Mesenchymal stem cell (in vitro differentiated cells and primary cell): ENCODE data around the gene RPL10.
A peak's percentile ranks its signal among the peaks of the same experiment; 100 is the strongest.

Source experiments
- DNase-seq: peaks from one replicate; pipeline ENCODE4 v3.0.0-alpha.2; 2013
- H2AFZ ChIP-seq: one replicate; pipeline ENCODE4 v1.6.1; 2013; ENCODE audit warnings: low read depth, mild to moderate bottlenecking, control low read depth, inconsistent platforms, low read length, moderate library complexity
- H2AK5ac ChIP-seq: 2 replicates; pipeline ENCODE4 v1.6.1; 2013; ENCODE audit warnings: low read length, moderate library complexity, mild to moderate bottlenecking, inconsistent platforms; ENCODE audit not compliant: severe bottlenecking
- H2BK120ac ChIP-seq: one replicate; pipeline ENCODE4 v1.6.1; 2013; ENCODE audit warnings: low read depth, mild to moderate bottlenecking, inconsistent platforms, low read length, moderate library complexity
- H2BK12ac ChIP-seq, 2 experiments: one replicate each; pipeline ENCODE4 v1.6.1; 2013; ENCODE audit warnings: inconsistent platforms in 2 of 2, low read length in 2 of 2, mild to moderate bottlenecking in 2 of 2, moderate library complexity in 2 of 2, control low read depth in 1 of 2
- H2BK15ac ChIP-seq: one replicate; pipeline ENCODE4 v1.6.1; 2013; ENCODE audit warnings: mild to moderate bottlenecking, low read depth, inconsistent platforms; ENCODE audit not compliant: poor library complexity, severe bottlenecking
- H2BK5ac ChIP-seq: 2 replicates; pipeline ENCODE4 v1.6.1; 2013; ENCODE audit warnings: low read depth, mild to moderate bottlenecking, low read length, control low read depth, inconsistent platforms; ENCODE audit not compliant: poor library complexity, severe bottlenecking
- H3K14ac ChIP-seq, 2 experiments: one replicate each; pipeline ENCODE4 v1.6.1; 2013; ENCODE audit warnings: inconsistent platforms in 2 of 2, low read length in 2 of 2, control low read depth in 1 of 2, mild to moderate bottlenecking in 1 of 2, moderate library complexity in 1 of 2
- H3K18ac ChIP-seq, 2 experiments: one replicate each; pipeline ENCODE4 v1.6.1; 2013; ENCODE audit warnings: inconsistent platforms in 2 of 2, low read length in 2 of 2, control low read depth in 1 of 2, low read depth in 1 of 2, mild to moderate bottlenecking in 1 of 2
- H3K23ac ChIP-seq, 2 experiments: one replicate each; pipeline ENCODE4 v1.6.1; 2013; ENCODE audit warnings: inconsistent platforms in 2 of 2, low read length in 2 of 2, mild to moderate bottlenecking in 2 of 2, moderate library complexity in 2 of 2, control low read depth in 1 of 2
- H3K27ac ChIP-seq: 2 replicates; pipeline ENCODE4 v1.5.1; 2013; ENCODE audit warnings: mild to moderate bottlenecking, moderate library complexity, low read length, control low read depth, inconsistent platforms; ENCODE audit not compliant: poor library complexity, severe bottlenecking
- H3K27me3 ChIP-seq, 2 experiments: 2 replicates each; pipeline versions ENCODE4 v1.6.1 to v1.7.0; 2013; ENCODE audit warnings: low read length in 2 of 2, mild to moderate bottlenecking in 2 of 2, moderate library complexity in 2 of 2, control low read depth in 1 of 2, inconsistent platforms in 1 of 2; ENCODE audit not compliant: control insufficient read depth in 1 of 2, insufficient read depth in 1 of 2
- H3K36me3 ChIP-seq, 2 experiments: 2 replicates each; pipeline versions ENCODE4 v1.6.1 to v1.7.0; 2013; ENCODE audit warnings: low read length in 2 of 2, control low read depth in 1 of 2, inconsistent platforms in 1 of 2, low read depth in 1 of 2, mild to moderate bottlenecking in 1 of 2; ENCODE audit not compliant: insufficient read depth in 2 of 2, control insufficient read depth in 1 of 2
- H3K4ac ChIP-seq, 2 experiments: one replicate each; pipeline ENCODE4 v1.6.1; 2013; ENCODE audit warnings: inconsistent platforms in 2 of 2, low read length in 2 of 2, mild to moderate bottlenecking in 2 of 2, moderate library complexity in 2 of 2, control low read depth in 1 of 2, low read depth in 1 of 2
- H3K4me1 ChIP-seq: 2 replicates; pipeline ENCODE4 v1.6.1; 2013; ENCODE audit warnings: low read depth, low read length, control low read depth; ENCODE audit not compliant: control insufficient read depth, insufficient read depth
- H3K4me2 ChIP-seq: 2 replicates; pipeline ENCODE4 v1.6.1; 2013; ENCODE audit warnings: low read length, mild to moderate bottlenecking, inconsistent platforms; ENCODE audit not compliant: poor library complexity, severe bottlenecking
- H3K4me3 ChIP-seq, 2 experiments: 2 replicates each; pipeline versions ENCODE4 v1.5.1 to v1.7.0; 2013; ENCODE audit warnings: low read length in 2 of 2, mild to moderate bottlenecking in 2 of 2, control low read depth in 1 of 2, low read depth in 1 of 2; ENCODE audit not compliant: insufficient read depth in 1 of 2
- H3K79me1 ChIP-seq: replicated peaks from 2 replicates; pipeline ENCODE4 v1.6.1; 2013; ENCODE audit warnings: mild to moderate bottlenecking, control low read depth, low read length, inconsistent platforms; ENCODE audit not compliant: poor library complexity, severe bottlenecking
- H3K9ac ChIP-seq: 2 replicates; pipeline ENCODE4 v1.7.0; 2013; ENCODE audit warnings: mild to moderate bottlenecking, low read length, moderate library complexity
- H3K9me3 ChIP-seq: 2 replicates; pipeline ENCODE4 v1.7.0; 2013; ENCODE audit warnings: mild to moderate bottlenecking, low read length; ENCODE audit not compliant: control insufficient read depth
- H4K8ac ChIP-seq: one replicate; pipeline ENCODE4 v1.6.1; 2013; ENCODE audit warnings: inconsistent platforms, mild to moderate bottlenecking, low read length, moderate library complexity
- H4K91ac ChIP-seq: one replicate; pipeline ENCODE4 v1.6.1; 2013; ENCODE audit warnings: mild to moderate bottlenecking, low read length, inconsistent platforms
- WGBS: methylation state at CpG from one replicate; pipeline ENCODE4 v1.1.7; 2013; ENCODE audit warnings: mixed read lengths; 5-methylcytosine and 5-hydroxymethylcytosine counted together

The RPL10 gene

GRCh38 chrX:154419189-154419588 lies 21.0 kb downstream of the RPL10 start:
- Histone ChIP-seq H4K91ac (no peak overlapping the region), H3K36me3 (peaks cover 9 to 20% of the 10 kb centered on the region in 2 experiments), H3K9ac (no peak overlapping the region), H2BK120ac (no peak overlapping the region), H2BK15ac (no peak overlapping the region), H3K79me1 (no peaks in the 10 kb centered on the region), H3K18ac (no peak overlapping the region), H3K4ac (no peak overlapping the region), H3K4me2 (no peak overlapping the region), H3K9me3 (no peaks in the 10 kb centered on the region), H2AFZ (no peak overlapping the region), H3K4me1 (peaks cover 3% of the 10 kb centered on the region), H3K14ac (no peak overlapping the region), H2BK5ac (no peak overlapping the region), H3K23ac (no peak overlapping the region), H4K8ac (no peak overlapping the region), H3K27ac (no peak overlapping the region), H2BK12ac (no peak overlapping the region), H3K4me3 (no peak overlapping the region), H3K27me3 (peaks cover 0 to 7% of the 10 kb centered on the region in 2 experiments), H2AK5ac (no peak overlapping the region)
- DNase-seq: no peak
- 92% methylated on average over 7 of the region's 8 CpGs for WGBS

- no peak overlapping the region for H3K4me3 ChIP-seq
- H3K36me3 ChIP-seq: peaks cover 9 to 20% of the 10 kb centered on the region in 2 experiments
- no peak overlapping the region for H2BK15ac ChIP-seq
- no peak overlapping the region for H3K4ac ChIP-seq
- H3K4me2 ChIP-seq: no peak overlapping the region
- no peak overlapping the region for H2AFZ ChIP-seq
- no peak overlapping the region for H2BK5ac ChIP-seq
- no peak overlapping the region for H4K91ac ChIP-seq
- no peaks in the 10 kb centered on the region for H3K79me1 ChIP-seq
- 83% methylated on average over 11 of the region's 19 CpGs for WGBS
- DNase-seq: no peak
- H3K27me3 ChIP-seq: peaks cover 0 to 7% of the 10 kb centered on the region in 2 experiments
- no peak overlapping the region for H3K23ac ChIP-seq
- no peak overlapping the region for H3K27ac ChIP-seq
- no peak overlapping the region for H3K14ac ChIP-seq
- H2BK120ac ChIP-seq: no peak overlapping the region
- H3K18ac ChIP-seq: no peak overlapping the region
- no peak overlapping the region for H4K8ac ChIP-seq
- H2BK12ac ChIP-seq: no peak overlapping the region
- H3K9ac ChIP-seq: no peak overlapping the region
- H2AK5ac ChIP-seq: no peak overlapping the region
- H3K9me3 ChIP-seq: no peaks in the 10 kb centered on the region
- H3K4me1 ChIP-seq: peaks cover 3% of the 10 kb centered on the region
These were observed 21.7 kb downstream of the RPL10 start for GRCh38 chrX:154419688-154420401.

- Histone ChIP-seq H2BK15ac (no peak overlapping the region), H3K14ac (no peak overlapping the region), H3K79me1 (no peaks in the 10 kb centered on the region), H3K23ac (no peak overlapping the region), H2BK12ac (no peak overlapping the region), H2BK5ac (no peak overlapping the region), H3K9me3 (no peaks in the 10 kb centered on the region), H4K8ac (no peak overlapping the region), H3K9ac (no peak overlapping the region), H2AFZ (no peak overlapping the region), H3K27me3 (peaks cover 0 to 7% of the 10 kb centered on the region in 2 experiments), H3K4me2 (no peak overlapping the region), H2AK5ac (no peak overlapping the region), H3K18ac (no peak overlapping the region), H4K91ac (no peak overlapping the region), H3K27ac (no peak overlapping the region), H3K4me3 (no peak overlapping the region), H3K4ac (no peak overlapping the region), H3K4me1 (peaks cover 3% of the 10 kb centered on the region), H2BK120ac (no peak overlapping the region), H3K36me3 (peaks cover 9 to 20% of the 10 kb centered on the region in 2 experiments)
- DNase-seq: no peak
- 86% methylated on average over 10 of the region's 10 CpGs for WGBS
These were observed 22.2 kb downstream of the RPL10 start for GRCh38 chrX:154420402-154420756.

- no peak overlapping the region for H2BK5ac ChIP-seq
- H2AK5ac ChIP-seq: no peak overlapping the region
- peaks cover 16% of the 10 kb centered on the region for H3K4me1 ChIP-seq
- no peak overlapping the region for H4K91ac ChIP-seq
- peaks cover 5% of the 10 kb centered on the region for H3K79me1 ChIP-seq
- H2BK12ac ChIP-seq: no peak overlapping the region
- H2AFZ ChIP-seq: no peak overlapping the region
- no peak overlapping the region for H3K4me3 ChIP-seq
- H3K27me3 ChIP-seq: peaks cover 0 to 3% of the 10 kb centered on the region in 2 experiments
- no peak overlapping the region for H2BK120ac ChIP-seq
- WGBS: 98% methylated on average over 10 of the region's 13 CpGs
- DNase-seq: no peak
- no peaks in the 10 kb centered on the region for H3K9me3 ChIP-seq
- no peak overlapping the region for H2BK15ac ChIP-seq
- no peak overlapping the region for H3K9ac ChIP-seq
- no peak overlapping the region for H4K8ac ChIP-seq
- H3K18ac ChIP-seq: no peak overlapping the region
- H3K36me3 ChIP-seq: peaks cover 14 to 16% of the 10 kb centered on the region in 2 experiments
- no peak overlapping the region for H3K4ac ChIP-seq
- no peak overlapping the region for H3K14ac ChIP-seq
- H3K27ac ChIP-seq: peak overlapping the region; percentile 57
- H3K4me2 ChIP-seq: peak overlapping the region; percentile 29
- no peak overlapping the region for H3K23ac ChIP-seq
These were observed 29.0 kb downstream of the RPL10 start for GRCh38 chrX:154426916-154427770.
